SK-N-MC (cell line): ENCODE data around the gene CSRP1.

Source experiments
- EZH2 ChIP-seq: fragments of 200-600 bp; sonication (generic); IDR thresholded peaks from one replicate; pipeline ENCODE4 v1.6.1; 2017; ENCODE audit warnings: antibody characterized with exemption
- POLR2AphosphoS5 ChIP-seq: IDR thresholded peaks from 2 replicates; pipeline ENCODE4 v1.6.1; 2012; ENCODE audit warnings: mild to moderate bottlenecking, low read depth, low read length, borderline replicate concordance

- TF ChIP-seq EZH2 (no peak), POLR2AphosphoS5 (no peak)
Measured at GRCh38 chr1:201551877-201552731, 45.2 kb upstream of the CSRP1 start.
